GM12878 (cell line): Measurements from ENCODE around the gene POLR1H. TPM values are rescaled to one million over a fixed set of nuclear protein-coding genes. Genes with fewer than 3 reads are reported as not detected.
A peak's percentile ranks its signal among the peaks of the same experiment; 100 is the strongest.

ENCODE experiments used
- BACH1 ChIP-seq: fragments of 450-650 bp; IDR thresholded peaks from 2 replicates; pipeline ENCODE4 v1.6.1; 2017; ENCODE audit warnings: mild to moderate bottlenecking, borderline replicate concordance
- CREB1 ChIP-seq: IDR thresholded peaks from 2 replicates; pipeline ENCODE4 v1.6.1; 2012; ENCODE audit warnings: low read depth, mild to moderate bottlenecking, inconsistent platforms
- EP300 ChIP-seq, 2 experiments: fragments of 150-350 bp in 1 of 2; IDR thresholded peaks; 2 replicates each; pipeline ENCODE4 v1.6.1; 2011 to 2012; ENCODE audit warnings: low read depth in 2 of 2, low read length in 2 of 2, borderline replicate concordance in 1 of 2, improper control_type of control experiment in 1 of 2, inconsistent platforms in 1 of 2; ENCODE audit not compliant: control insufficient read depth in 1 of 2
- HCFC1 ChIP-seq: fragments of 150-350 bp; IDR thresholded peaks from 2 replicates; pipeline ENCODE4 v1.6.1; 2014; ENCODE audit warnings: low read length
- IRF4 ChIP-seq: IDR thresholded peaks from 2 replicates; pipeline ENCODE4 v1.6.1; 2011; ENCODE audit warnings: low read depth, low read length
- IRF5 ChIP-seq: fragments of 450-650 bp; IDR thresholded peaks from 2 replicates; pipeline ENCODE4 v1.6.1; 2017; ENCODE audit warnings: borderline replicate concordance
- LARP7 ChIP-seq: fragments of 450-650 bp; IDR thresholded peaks from 2 replicates; pipeline ENCODE4 v1.6.1; 2017; ENCODE audit warnings: mild to moderate bottlenecking
- MEF2B ChIP-seq: fragments of 450-650 bp; IDR thresholded peaks from 2 replicates; pipeline ENCODE4 v1.6.1; 2018; ENCODE audit warnings: mild to moderate bottlenecking, moderate library complexity; ENCODE audit not compliant: partially characterized antibody, poor library complexity, severe bottlenecking
- PKNOX1 ChIP-seq: fragments of 450-650 bp; IDR thresholded peaks from 2 replicates; pipeline ENCODE4 v1.6.1; 2016; ENCODE audit warnings: mild to moderate bottlenecking
- SMAD1 ChIP-seq: fragments of 450-650 bp; IDR thresholded peaks from 2 replicates; pipeline ENCODE4 v1.6.1; 2018; ENCODE audit warnings: mild to moderate bottlenecking, low read depth; ENCODE audit not compliant: partially characterized antibody
- polyA plus RNA-seq, 11 experiments: library from polyadenylated mRNA; depleted of rRNA in 4 of 11; unstranded in 6 of 11; stranded (reverse) in 5 of 11; fragments of >200 nt; fragmentation: Nextera tagmentation in 4 of 11; fragmentation: Illumina TruSeq in 1 of 11; extraction: Ambion mirVana in 4 of 11; extraction: Trizol in 1 of 11; gene quantifications; 1 replicate in 1 of 11; 2 replicates in 10 of 11; pipeline versions ENCODE4 v1.2.1 to v1.2.3, GENCODE V29; 2011 to 2016; ENCODE audit warnings: inconsistent platforms in 2 of 11, missing spikeins in 2 of 11, low read depth in 1 of 11
- total RNA-seq, 4 experiments: library from RNA; depleted of rRNA in 3 of 4; stranded (reverse); fragments of >200 nt in 3 of 4; fragmentation: Illumina TruSeq in 1 of 4; extraction: Trizol in 1 of 4; gene quantifications; 2 replicates each; pipeline versions ENCODE4 v1.2.1 to v1.2.3, GENCODE V29; 2013 to 2021
- TF ChIP-seq, protein P1 (sequence below): fragments of 450-650 bp; IDR thresholded peaks from 2 replicates; pipeline ENCODE4 v1.6.1; 2014; ENCODE audit warnings: mild to moderate bottlenecking
- TF ChIP-seq, protein P2 (sequence below): fragments of 450-650 bp; IDR thresholded peaks from 2 replicates; pipeline ENCODE4 v1.6.1; 2016; ENCODE audit warnings: mild to moderate bottlenecking, moderate library complexity, borderline replicate concordance
- TF ChIP-seq, protein P3 (sequence below): IDR thresholded peaks from 2 replicates; pipeline ENCODE4 v1.6.1; 2011; ENCODE audit warnings: borderline replicate concordance, low read depth, mild to moderate bottlenecking, moderate library complexity, low read length; ENCODE audit not compliant: insufficient read depth, poor library complexity, severe bottlenecking

POLR1H gene
- total and polyA plus RNA-seq, 10 of the 15 experiments (the other 5 are each of a cell fraction or from before 2014, with no cell fraction given), result 50.6 to 160 (median 77.7) TPM

GRCh38 chr6:30042914-30043313 is 18.2 kb upstream of the POLR1H start (continued):
- TF ChIP-seq, protein P1, sequence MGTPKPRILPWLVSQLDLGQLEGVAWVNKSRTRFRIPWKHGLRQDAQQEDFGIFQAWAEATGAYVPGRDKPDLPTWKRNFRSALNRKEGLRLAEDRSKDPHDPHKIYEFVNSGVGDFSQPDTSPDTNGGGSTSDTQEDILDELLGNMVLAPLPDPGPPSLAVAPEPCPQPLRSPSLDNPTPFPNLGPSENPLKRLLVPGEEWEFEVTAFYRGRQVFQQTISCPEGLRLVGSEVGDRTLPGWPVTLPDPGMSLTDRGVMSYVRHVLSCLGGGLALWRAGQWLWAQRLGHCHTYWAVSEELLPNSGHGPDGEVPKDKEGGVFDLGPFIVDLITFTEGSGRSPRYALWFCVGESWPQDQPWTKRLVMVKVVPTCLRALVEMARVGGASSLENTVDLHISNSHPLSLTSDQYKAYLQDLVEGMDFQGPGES, result no peak
- 0 out of 4 replicates have a peak, but pooled peaks of 1 of the 2 experiments have one; percentile 7 for TF ChIP-seq EP300 (IDR thresholded peaks at IDR 0.05; ENCODE audit: borderline replicate concordance in 1 of 2, control insufficient read depth in 1 of 2, low read depth in 2 of 2, low read length in 2 of 2)
- TF ChIP-seq HCFC1, result no peak
- TF ChIP-seq IRF5, result no peak
- peak; percentile 29; the same call in 1 of the 2 replicates for TF ChIP-seq LARP7
- TF ChIP-seq IRF4, result 0 out of 2 replicates have a peak, but pooled peaks have one; percentile 1
- TF ChIP-seq MEF2B, result no peak
- TF ChIP-seq, protein P2, sequence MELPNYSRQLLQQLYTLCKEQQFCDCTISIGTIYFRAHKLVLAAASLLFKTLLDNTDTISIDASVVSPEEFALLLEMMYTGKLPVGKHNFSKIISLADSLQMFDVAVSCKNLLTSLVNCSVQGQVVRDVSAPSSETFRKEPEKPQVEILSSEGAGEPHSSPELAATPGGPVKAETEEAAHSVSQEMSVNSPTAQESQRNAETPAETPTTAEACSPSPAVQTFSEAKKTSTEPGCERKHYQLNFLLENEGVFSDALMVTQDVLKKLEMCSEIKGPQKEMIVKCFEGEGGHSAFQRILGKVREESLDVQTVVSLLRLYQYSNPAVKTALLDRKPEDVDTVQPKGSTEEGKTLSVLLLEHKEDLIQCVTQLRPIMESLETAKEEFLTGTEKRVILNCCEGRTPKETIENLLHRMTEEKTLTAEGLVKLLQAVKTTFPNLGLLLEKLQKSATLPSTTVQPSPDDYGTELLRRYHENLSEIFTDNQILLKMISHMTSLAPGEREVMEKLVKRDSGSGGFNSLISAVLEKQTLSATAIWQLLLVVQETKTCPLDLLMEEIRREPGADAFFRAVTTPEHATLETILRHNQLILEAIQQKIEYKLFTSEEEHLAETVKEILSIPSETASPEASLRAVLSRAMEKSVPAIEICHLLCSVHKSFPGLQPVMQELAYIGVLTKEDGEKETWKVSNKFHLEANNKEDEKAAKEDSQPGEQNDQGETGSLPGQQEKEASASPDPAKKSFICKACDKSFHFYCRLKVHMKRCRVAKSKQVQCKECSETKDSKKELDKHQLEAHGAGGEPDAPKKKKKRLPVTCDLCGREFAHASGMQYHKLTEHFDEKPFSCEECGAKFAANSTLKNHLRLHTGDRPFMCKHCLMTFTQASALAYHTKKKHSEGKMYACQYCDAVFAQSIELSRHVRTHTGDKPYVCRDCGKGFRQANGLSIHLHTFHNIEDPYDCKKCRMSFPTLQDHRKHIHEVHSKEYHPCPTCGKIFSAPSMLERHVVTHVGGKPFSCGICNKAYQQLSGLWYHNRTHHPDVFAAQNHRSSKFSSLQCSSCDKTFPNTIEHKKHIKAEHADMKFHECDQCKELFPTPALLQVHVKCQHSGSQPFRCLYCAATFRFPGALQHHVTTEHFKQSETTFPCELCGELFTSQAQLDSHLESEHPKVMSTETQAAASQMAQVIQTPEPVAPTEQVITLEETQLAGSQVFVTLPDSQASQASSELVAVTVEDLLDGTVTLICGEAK, result 0 out of 2 replicates have a peak, but pooled peaks have one; percentile 0
- TF ChIP-seq, protein P3, sequence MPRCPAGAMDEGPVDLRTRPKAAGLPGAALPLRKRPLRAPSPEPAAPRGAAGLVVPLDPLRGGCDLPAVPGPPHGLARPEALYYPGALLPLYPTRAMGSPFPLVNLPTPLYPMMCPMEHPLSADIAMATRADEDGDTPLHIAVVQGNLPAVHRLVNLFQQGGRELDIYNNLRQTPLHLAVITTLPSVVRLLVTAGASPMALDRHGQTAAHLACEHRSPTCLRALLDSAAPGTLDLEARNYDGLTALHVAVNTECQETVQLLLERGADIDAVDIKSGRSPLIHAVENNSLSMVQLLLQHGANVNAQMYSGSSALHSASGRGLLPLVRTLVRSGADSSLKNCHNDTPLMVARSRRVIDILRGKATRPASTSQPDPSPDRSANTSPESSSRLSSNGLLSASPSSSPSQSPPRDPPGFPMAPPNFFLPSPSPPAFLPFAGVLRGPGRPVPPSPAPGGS, result no peak
- no peak for TF ChIP-seq SMAD1
- TF ChIP-seq CREB1, result no peak
- TF ChIP-seq PKNOX1, result 0 out of 2 replicates have a peak, but pooled peaks have one; percentile 4
- no peak for TF ChIP-seq BACH1
